Left ventricle myocardium inferior (tissue), 1 donor: Measurements from ENCODE around the gene EFNA1. TPM values are rescaled to one million over a fixed set of nuclear protein-coding genes. Genes with fewer than 3 reads are reported as not detected.

Experiments
- DNase-seq: peaks from one replicate; pipeline ENCODE4 v3.0.0-alpha.2; 2020
- H3K27ac ChIP-seq: fragments of 200-600 bp; replicated peaks from 2 replicates; pipeline ENCODE4 v1.8.0; 2021
- H3K27me3 ChIP-seq: fragments of 200-600 bp; 2 replicates; pipeline ENCODE4 v1.8.0; 2021; ENCODE audit warnings: low read depth
- H3K36me3 ChIP-seq: fragments of 200-600 bp; 2 replicates; pipeline ENCODE4 v1.8.0; 2021
- H3K4me1 ChIP-seq: fragments of 200-600 bp; 2 replicates; pipeline ENCODE4 v1.8.0; 2021
- H3K4me3 ChIP-seq: fragments of 200-600 bp; 2 replicates; pipeline ENCODE4 v1.8.0; 2021; ENCODE audit warnings: mild to moderate bottlenecking, moderate library complexity
- H3K9me3 ChIP-seq: fragments of 200-600 bp; replicated peaks from 2 replicates; pipeline ENCODE4 v1.8.0; 2021
- intact Hi-C: fragments of 100-400 bp; cut with micrococcal nuclease; formaldehyde crosslinking; loops from one replicate; pipeline ENCODE4 v1.11.0; 2022
- total RNA-seq: library from RNA; stranded (reverse); fragmentation: NEBNext Ultra II Directional; extraction: Animal tissue kit (Norgen Biotek cat#: 25700); gene quantifications from one replicate; pipeline ENCODE4 v1.2.1, GENCODE V29; 2021
- TF ChIP-seq, protein P1 (sequence below): fragments of 200-600 bp; IDR thresholded peaks from 2 replicates; pipeline ENCODE4 v1.8.0; 2021; ENCODE audit warnings: antibody characterized with exemption, mild to moderate bottlenecking, borderline replicate concordance
- donor health status: DM: no; HTN: yes; CAD: no; lungs with severe emphysema.

EFNA1 gene
- total RNA-seq, 1 donor from 2014 or later: 42.9 TPM

DNA sequence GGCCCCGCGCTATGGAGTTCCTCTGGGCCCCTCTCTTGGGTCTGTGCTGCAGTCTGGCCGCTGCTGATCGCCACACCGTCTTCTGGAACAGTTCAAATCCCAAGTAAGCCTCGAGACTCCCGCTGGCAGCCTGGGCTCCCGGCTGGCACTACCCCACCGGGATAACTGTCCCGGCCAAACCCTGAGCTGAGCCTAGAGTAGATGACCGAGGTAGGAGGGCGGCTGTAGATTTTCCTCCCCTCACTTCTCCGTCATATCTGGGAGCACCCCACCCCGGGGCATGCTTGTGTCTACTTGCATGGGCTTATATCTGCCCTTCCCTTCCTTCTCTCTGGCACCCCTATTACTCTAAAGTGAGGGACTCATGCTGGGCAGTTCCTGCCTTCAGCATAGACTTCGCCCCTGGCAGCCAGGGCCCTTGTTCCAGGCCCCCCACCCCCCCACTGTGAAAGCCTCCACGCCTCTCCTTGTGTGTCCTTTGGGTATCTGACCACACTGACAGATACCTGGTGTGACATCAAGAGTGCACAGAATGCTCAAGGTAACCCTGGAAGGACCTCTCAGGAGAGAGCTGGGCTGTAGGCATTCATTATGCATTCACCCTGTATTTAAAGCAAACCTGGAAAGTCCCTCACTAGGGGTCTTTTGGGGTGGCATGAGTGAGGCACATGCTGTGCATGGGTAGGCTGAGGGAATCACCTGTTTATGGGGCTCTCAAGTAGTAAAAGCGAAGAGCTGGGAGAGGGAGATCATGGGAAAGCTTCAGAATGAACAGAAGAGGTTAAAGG is 485 bp downstream of the EFNA1 start:
- H3K36me3 ChIP-seq: peaks cover 22% of the 10 kb centered on the region
- intact Hi-C loops: loop anchor here (5.0 kb wide), 1 partner anchor 36 kb away; no protein-coding TSS in a partner anchor
- H3K27ac ChIP-seq: peak overlapping the region; percentile 95
- H3K4me1 ChIP-seq: peaks cover 91% of the 10 kb centered on the region
- H3K9me3 ChIP-seq: no peaks in the 10 kb centered on the region
- no peaks in the 10 kb centered on the region for H3K27me3 ChIP-seq
- DNase-seq: no peak
- peak overlapping the region; percentile 87 for H3K4me3 ChIP-seq
- TF ChIP-seq, protein P1, sequence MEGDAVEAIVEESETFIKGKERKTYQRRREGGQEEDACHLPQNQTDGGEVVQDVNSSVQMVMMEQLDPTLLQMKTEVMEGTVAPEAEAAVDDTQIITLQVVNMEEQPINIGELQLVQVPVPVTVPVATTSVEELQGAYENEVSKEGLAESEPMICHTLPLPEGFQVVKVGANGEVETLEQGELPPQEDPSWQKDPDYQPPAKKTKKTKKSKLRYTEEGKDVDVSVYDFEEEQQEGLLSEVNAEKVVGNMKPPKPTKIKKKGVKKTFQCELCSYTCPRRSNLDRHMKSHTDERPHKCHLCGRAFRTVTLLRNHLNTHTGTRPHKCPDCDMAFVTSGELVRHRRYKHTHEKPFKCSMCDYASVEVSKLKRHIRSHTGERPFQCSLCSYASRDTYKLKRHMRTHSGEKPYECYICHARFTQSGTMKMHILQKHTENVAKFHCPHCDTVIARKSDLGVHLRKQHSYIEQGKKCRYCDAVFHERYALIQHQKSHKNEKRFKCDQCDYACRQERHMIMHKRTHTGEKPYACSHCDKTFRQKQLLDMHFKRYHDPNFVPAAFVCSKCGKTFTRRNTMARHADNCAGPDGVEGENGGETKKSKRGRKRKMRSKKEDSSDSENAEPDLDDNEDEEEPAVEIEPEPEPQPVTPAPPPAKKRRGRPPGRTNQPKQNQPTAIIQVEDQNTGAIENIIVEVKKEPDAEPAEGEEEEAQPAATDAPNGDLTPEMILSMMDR: no peak

GRCh38 chr1:155128755-155129473 is 1.2 kb downstream of the EFNA1 start:
- H3K4me3 ChIP-seq: peak overlapping the region; percentile 87
- intact Hi-C loops: loop anchor here (5.0 kb wide), 1 partner anchor 37 kb away; no protein-coding TSS in a partner anchor
- DNase-seq: peak; percentile 51
- no peaks in the 10 kb centered on the region for H3K9me3 ChIP-seq
- TF ChIP-seq, protein P1: no peak
- H3K36me3 ChIP-seq: peaks cover 29% of the 10 kb centered on the region
- peak overlapping the region; percentile 95 for H3K27ac ChIP-seq
- H3K27me3 ChIP-seq: no peaks in the 10 kb centered on the region
- peaks cover 99% of the 10 kb centered on the region for H3K4me1 ChIP-seq

GRCh38 chr1:155130272-155131006 is 2.8 kb downstream of the EFNA1 start:
- Histone ChIP-seq H3K4me3 (peak overlapping the region; percentile 87), H3K36me3 (peaks cover 40% of the 10 kb centered on the region), H3K27me3 (no peaks in the 10 kb centered on the region), H3K4me1 (peaks cover 99% of the 10 kb centered on the region), H3K9me3 (no peaks in the 10 kb centered on the region), H3K27ac (peak overlapping the region; percentile 95)
- intact Hi-C loops: no loop called here
- TF ChIP-seq, protein P1: no peak
- DNase-seq: no peak

GRCh38 chr1:155131285-155131684 is 3.6 kb downstream of the EFNA1 start:
- H3K36me3 ChIP-seq: peaks cover 40% of the 10 kb centered on the region
- H3K9me3 ChIP-seq: no peaks in the 10 kb centered on the region
- peak overlapping the region; percentile 87 for H3K4me3 ChIP-seq
- H3K27me3 ChIP-seq: no peaks in the 10 kb centered on the region
- intact Hi-C loops: no loop called here
- peaks cover 97% of the 10 kb centered on the region for H3K4me1 ChIP-seq
- DNase-seq: peak; percentile 58
- TF ChIP-seq, protein P1: no peak
- peak overlapping the region; percentile 95 for H3K27ac ChIP-seq

DNA sequence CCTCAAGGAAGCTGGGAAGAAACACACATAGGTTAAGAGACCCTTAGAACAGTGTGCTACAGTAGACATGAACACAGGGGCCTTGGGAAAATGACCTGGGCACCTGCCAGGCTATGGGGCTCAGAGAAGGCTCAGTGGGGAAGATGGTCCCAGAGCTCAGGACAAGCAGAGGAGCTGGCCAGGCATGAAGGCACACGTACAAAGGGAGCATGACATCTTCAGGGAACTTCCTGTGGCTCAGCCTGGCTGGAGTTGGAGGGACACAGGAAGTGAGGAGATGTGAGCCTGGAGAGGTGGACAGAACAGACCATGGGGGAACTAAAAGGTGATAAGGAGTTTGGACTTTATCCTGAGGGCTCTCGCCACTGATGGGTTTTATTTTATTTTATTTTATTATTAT is 4.2 kb downstream of the EFNA1 start:
- DNase-seq: no peak
- Histone ChIP-seq H3K36me3 (peaks cover 40% of the 10 kb centered on the region), H3K27me3 (no peaks in the 10 kb centered on the region), H3K4me1 (peaks cover 96% of the 10 kb centered on the region), H3K4me3 (peak overlapping the region; percentile 87), H3K9me3 (no peaks in the 10 kb centered on the region), H3K27ac (peak overlapping the region; percentile 95)
- intact Hi-C loops: no loop called here
- TF ChIP-seq, protein P1: no peak
